Activated CD4-positive, alpha-beta memory T cell treated with anti-CD3 and anti-CD28 coated beads for 36 hours (primary cell): ENCODE measurements around the gene RHOBTB3. TPM values are rescaled to one million over a fixed set of nuclear protein-coding genes. Genes with fewer than 3 reads are reported as not detected.
"Not testable (repeated sequence)": the region's sequence is repeated elsewhere in the genome, so short reads cannot be mapped to it uniquely, and the experiment has no call there.

Experiments used
- CTCF ChIA-PET: fragments of 350-600 bp; sonication (Branson Sonifier 250); formaldehyde crosslinking; loops from one replicate; lab custom pipeline; 2021; ENCODE audit warnings: antibody characterized with exemption, inconsistent platforms; lab: Charles Lee
- POLR2A ChIA-PET: fragments of 350-600 bp; sonication (Branson Sonifier 250); formaldehyde crosslinking; loops from one replicate; lab custom pipeline; 2021; ENCODE audit warnings: antibody characterized with exemption; lab: Charles Lee
- DNase-seq: peaks from one replicate; pipeline ENCODE4 v3.0.0-alpha.2; 2020
- H3K27ac Mint-ChIP-seq: one replicate; pipeline ENCODE4 v1.8.0; 2021; ENCODE audit warnings: mixed read lengths
- H3K27me3 Mint-ChIP-seq: one replicate; pipeline ENCODE4 v1.8.0; 2021; ENCODE audit warnings: mixed read lengths
- H3K36me3 Mint-ChIP-seq: one replicate; pipeline ENCODE4 v1.8.0; 2021; ENCODE audit warnings: mixed read lengths
- H3K4me1 Mint-ChIP-seq: one replicate; pipeline ENCODE4 v1.8.0; 2021; ENCODE audit warnings: low read depth, mixed read lengths
- H3K4me3 Mint-ChIP-seq: one replicate; pipeline ENCODE4 v1.8.0; 2021; ENCODE audit warnings: mild to moderate bottlenecking, mixed read lengths
- H3K9me3 Mint-ChIP-seq: one replicate; pipeline ENCODE4 v1.8.0; 2021; ENCODE audit warnings: mixed read lengths
- intact Hi-C: fragments of 100-400 bp; cut with micrococcal nuclease; formaldehyde crosslinking; loops from one replicate; pipeline ENCODE4 v1.15.1; 2023
- total RNA-seq, 2 experiments: library from RNA; stranded (reverse); gene quantifications; one replicate each; pipeline ENCODE4 v1.2.3, GENCODE V29; 2021

RHOBTB3 gene
- total RNA-seq, 2 experiments from 2014 or later, result 0.75 to 0.97 TPM

DNA sequence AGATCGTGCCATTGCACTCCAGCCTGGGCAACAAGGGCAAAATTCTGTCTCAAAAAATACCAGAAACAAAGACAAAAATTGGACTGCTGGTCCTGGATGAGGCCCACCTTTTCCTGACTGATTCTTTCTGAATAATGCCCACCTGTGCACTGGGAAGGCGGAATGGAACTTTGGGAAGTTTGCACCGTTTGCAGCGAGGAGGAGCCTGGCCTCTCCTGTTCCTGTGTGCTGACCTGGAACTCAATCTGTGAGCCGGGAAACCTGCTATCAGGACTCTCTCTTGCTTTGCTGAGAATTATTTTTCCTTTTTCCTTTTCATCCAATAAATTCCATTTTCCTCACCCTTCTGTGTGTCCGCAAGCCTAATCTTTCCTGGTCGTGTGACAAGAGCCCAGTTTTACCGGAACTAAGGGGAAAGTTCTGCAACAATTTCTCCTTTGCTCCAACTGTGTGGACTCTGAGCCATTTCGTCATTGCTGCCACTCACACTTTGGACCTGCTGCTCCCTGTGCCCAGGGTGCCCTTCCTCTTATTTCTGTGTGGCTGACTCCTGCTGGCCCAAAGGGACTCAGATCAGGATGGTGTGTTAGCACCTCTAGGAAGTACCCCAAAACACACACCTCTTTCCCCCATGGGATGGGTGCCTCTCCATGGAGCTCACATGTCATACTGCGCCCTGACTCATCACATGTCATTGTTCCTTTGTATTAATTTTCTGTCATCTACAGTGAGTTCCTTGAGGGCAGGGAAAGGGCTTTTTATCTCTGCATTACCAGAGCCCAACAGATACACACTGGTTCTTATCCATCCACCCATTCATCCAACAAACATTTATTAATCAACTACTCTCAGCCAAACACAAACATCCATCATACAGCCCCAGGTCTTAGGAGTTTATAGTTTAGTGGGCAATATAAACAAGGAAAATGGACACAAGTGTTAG, 96.1 kb downstream of the RHOBTB3 start:
- H3K4me1 Mint-ChIP-seq, result peaks cover 45% of the 10 kb centered on the region
- H3K36me3 Mint-ChIP-seq, result no peaks in the 10 kb centered on the region
- ChIA-PET CTCF (interaction anchor here (1.2 to 1.5 kb wide), 2 partner anchors 8 to 46 kb away, joined by 3 to 6 read pairs; no protein-coding TSS in a partner anchor), POLR2A (no interaction called here)
- H3K4me3 Mint-ChIP-seq, result no peak overlapping the region
- no peak overlapping the region for H3K27ac Mint-ChIP-seq
- intact Hi-C loops, result no loop called here
- H3K27me3 Mint-ChIP-seq, result no peaks in the 10 kb centered on the region
- H3K9me3 Mint-ChIP-seq, result no peaks in the 10 kb centered on the region
- no peak for DNase-seq

DNA sequence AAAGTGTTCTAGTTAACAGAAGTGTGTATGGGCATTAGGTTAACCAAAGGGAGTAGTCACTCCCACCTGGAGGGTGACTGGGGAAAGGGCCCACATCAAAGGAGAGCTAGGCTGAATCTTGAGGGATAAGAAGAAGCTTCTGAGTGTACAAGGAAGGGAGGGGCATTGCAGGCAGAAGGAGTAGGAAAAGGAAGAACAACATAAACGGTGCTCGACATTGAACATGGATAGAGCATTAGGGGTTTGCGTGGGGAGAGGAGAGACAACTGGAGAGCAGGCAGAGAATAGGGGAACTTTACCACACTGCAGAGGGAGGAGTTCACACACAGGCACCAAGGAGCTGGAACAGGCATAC, 96.7 kb downstream of the RHOBTB3 start:
- intact Hi-C loops, result no loop called here
- Mint-ChIP-seq H3K9me3 (no peaks in the 10 kb centered on the region), H3K4me3 (no peak overlapping the region), H3K36me3 (no peaks in the 10 kb centered on the region), H3K27me3 (no peaks in the 10 kb centered on the region), H3K27ac (no peak overlapping the region), H3K4me1 (peaks cover 46% of the 10 kb centered on the region)
- DNase-seq, result no peak
- POLR2A ChIA-PET, result no interaction called here
- CTCF ChIA-PET, result interaction anchor here (1.2 to 1.5 kb wide), 3 partner anchors 9 to 47 kb away, joined by 3 to 6 read pairs (median 3); no protein-coding TSS in a partner anchor

DNA sequence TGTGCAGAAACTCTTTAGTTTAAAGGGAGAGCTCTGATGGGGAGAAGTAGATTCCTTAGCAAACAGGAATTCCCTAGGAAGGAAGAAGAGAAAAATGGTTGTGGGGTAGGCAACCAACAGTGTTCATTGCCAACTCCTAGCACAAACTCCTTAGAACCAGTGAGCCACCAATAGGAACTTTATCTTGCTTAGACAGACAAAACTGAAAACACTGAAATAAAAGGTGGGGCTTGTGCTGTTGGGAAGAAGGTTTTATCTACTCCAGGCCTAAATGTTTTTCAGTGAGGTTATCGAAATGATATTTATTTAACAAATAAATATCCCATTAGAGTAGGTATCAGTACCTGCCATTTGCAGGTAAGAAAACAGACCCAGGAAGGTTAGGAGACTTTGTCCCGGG, 99.1 kb downstream of the RHOBTB3 start:
- Mint-ChIP-seq H3K9me3 (no peaks in the 10 kb centered on the region), H3K4me3 (no peak overlapping the region), H3K36me3 (no peaks in the 10 kb centered on the region), H3K27ac (no peak overlapping the region), H3K27me3 (no peaks in the 10 kb centered on the region), H3K4me1 (peaks cover 38% of the 10 kb centered on the region)
- intact Hi-C loops, result no loop called here
- no peak for DNase-seq
- ChIA-PET POLR2A (no interaction called here), CTCF (interaction anchor here (3.0 kb wide), 1 partner anchor 49 kb away, joined by 18 read pairs; no protein-coding TSS in a partner anchor)

DNA sequence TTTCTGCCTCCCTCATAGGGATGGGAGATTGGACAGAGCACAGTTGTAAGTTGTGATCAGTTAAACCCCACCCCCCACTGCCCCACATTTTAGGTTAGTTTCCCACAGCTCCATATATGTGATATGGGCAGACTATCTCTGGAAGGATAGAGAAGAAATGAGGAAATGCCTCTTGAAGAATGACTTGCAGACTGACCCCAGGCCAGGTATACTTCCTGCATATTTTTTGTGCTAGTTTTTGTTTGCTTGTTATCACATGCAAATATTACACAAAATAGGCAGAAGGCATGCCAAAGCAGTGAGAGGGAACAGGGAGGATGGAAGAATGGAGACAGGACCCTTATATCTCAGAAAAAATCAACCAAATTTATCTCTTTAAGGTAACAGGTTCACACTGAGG, 101.5 kb downstream of the RHOBTB3 start:
- Mint-ChIP-seq H3K36me3 (no peaks in the 10 kb centered on the region), H3K27me3 (no peaks in the 10 kb centered on the region), H3K4me3 (no peak overlapping the region), H3K27ac (no peak overlapping the region), H3K9me3 (no peaks in the 10 kb centered on the region), H3K4me1 (peaks cover 48% of the 10 kb centered on the region)
- no peak for DNase-seq
- ChIA-PET CTCF (interaction anchor here (0.8 to 3.0 kb wide), 3 partner anchors 14 to 51 kb away, joined by 3 to 18 read pairs (median 3); no protein-coding TSS in a partner anchor), POLR2A (no interaction called here)
- intact Hi-C loops, result no loop called here

DNA sequence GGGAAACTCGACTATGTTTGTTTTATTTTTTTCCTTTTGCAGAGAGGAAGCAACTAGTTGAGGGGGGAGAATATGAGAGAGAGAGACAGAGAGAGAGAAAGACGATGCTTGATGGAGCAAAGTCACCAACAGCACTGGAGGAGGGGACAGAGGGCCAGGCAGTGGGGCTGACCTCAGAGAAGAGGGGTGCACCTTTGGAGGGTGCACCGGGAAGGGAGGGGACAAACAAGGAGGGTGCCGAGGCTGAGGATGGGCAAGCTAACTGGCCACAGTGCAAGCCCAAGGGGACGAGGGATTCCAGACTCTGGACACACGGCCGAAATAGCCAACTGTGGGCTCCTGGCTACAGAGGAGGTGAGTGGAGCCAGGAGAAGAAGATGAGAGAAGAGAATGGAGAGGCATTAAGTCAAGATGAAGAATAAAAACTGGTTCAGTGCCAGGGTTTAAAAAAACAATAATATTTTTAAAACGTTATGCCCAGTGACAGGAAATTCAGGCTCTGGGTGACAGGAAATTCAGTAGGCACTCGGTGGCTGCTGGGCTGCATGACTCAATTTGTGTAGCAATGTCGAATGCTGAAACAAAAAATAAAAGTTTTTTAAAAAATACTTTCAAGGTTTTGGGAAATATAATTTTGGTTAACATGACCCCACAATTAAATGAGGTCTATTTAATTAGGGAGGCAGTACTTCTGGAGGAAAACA, 104.7 kb downstream of the RHOBTB3 start:
- Mint-ChIP-seq H3K27ac (peak overlapping the region; percentile 91), H3K4me3 (peak overlapping the region; percentile 75), H3K27me3 (no peaks in the 10 kb centered on the region), H3K36me3 (no peaks in the 10 kb centered on the region), H3K9me3 (no peaks in the 10 kb centered on the region), H3K4me1 (peaks cover 50% of the 10 kb centered on the region)
- ChIA-PET CTCF (interaction anchor here (0.6 to 3.1 kb wide), 5 partner anchors 11 to 54 kb away, joined by 3 to 30 read pairs (median 7); no protein-coding TSS in a partner anchor), POLR2A (interaction anchor here (1.2 kb wide), 1 partner anchor 28 kb away, joined by 3 read pairs; no protein-coding TSS in a partner anchor)
- intact Hi-C loops, result loop anchor here (1.0 to 2.0 kb wide), 3 partner anchors 7 to 189 kb away; partner anchors contain the start of gene RFESD
- DNase-seq, result no peak

DNA sequence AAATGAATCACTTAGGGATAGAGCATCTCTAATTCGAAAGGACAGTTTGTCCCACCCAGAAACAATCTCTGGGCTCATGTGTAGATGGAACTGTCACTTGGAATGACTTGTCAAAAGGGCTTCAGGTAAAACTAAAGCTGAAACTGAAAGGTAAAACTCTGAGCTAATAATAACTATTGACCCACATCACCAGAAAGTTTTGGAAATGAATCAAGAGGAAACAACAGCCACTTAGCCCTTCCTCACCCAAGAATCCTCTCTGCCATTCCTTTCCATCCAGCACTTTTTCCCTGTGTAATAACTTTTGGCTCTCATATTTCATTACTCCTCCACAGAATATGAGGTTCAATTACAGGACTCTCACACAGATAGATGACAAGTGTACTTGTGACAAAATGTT, 105.4 kb downstream of the RHOBTB3 start:
- DNase-seq, result no peak
- Mint-ChIP-seq H3K27ac (peak overlapping the region; percentile 91), H3K27me3 (no peaks in the 10 kb centered on the region), H3K4me3 (no peak overlapping the region), H3K4me1 (peaks cover 50% of the 10 kb centered on the region), H3K36me3 (no peaks in the 10 kb centered on the region), H3K9me3 (no peaks in the 10 kb centered on the region)
- ChIA-PET POLR2A (interaction anchor here (1.2 to 1.6 kb wide), 2 partner anchors 14 to 18 kb away, joined by 3 to 7 read pairs; partner anchors contain the start of gene GLRX), CTCF (interaction anchor here (0.7 to 3.1 kb wide), 5 partner anchors 10 to 192 kb away, joined by 3 to 30 read pairs (median 7); no protein-coding TSS in a partner anchor)
- intact Hi-C loops, result no loop called here

DNA sequence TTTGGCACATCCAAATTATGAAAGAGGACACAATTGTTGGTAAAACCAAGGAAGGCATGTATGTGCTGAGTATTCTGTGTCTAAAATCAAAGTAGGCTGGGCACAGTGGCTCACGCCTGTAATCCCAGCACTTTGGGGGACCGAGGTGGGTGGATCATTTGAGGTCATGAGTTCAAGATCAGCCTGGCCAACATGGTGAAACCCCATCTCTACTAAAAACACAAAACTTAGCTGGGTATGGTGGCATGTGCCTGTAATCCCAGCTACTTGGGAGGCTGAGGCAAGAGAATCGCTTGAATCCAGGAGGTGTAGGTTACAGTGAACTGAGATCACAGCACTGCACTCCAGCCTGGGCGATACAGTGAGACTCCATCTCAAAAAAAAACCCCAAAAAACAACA, 105.8 kb downstream of the RHOBTB3 start:
- Mint-ChIP-seq H3K4me1 (peaks cover 49% of the 10 kb centered on the region), H3K27ac (peak overlapping the region; percentile 91)
- H3K36me3 Mint-ChIP-seq, intact Hi-C loops, H3K27me3 Mint-ChIP-seq, DNase-seq, H3K4me3 Mint-ChIP-seq, H3K9me3 Mint-ChIP-seq: not testable (repeated sequence)
- POLR2A ChIA-PET, result interaction anchor here (1.2 to 1.6 kb wide), 2 partner anchors 14 to 19 kb away, joined by 3 to 7 read pairs; partner anchors contain the start of gene GLRX
- CTCF ChIA-PET, result interaction anchor here (0.7 to 3.1 kb wide), 5 partner anchors 10 to 192 kb away, joined by 3 to 30 read pairs (median 5); no protein-coding TSS in a partner anchor

DNA sequence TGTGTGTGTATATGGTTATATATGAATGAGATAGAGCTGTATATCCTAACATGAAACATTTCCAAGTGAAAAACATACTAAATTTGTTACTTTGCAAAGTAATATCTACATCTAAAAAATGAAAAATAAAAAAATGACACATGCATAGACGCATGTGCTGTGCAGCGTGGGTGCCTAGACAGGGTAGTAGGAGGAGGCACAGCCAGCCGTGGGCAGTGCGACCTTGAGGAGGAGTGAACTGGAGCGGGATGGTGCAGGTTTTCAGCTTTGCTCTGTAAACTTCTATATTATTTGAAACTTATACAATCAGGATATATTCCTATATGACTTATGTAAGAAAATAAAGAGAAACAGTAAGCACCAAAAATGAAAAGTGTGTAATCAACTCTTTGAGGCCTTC, 106.4 kb downstream of the RHOBTB3 start:
- intact Hi-C loops, result no loop called here
- Mint-ChIP-seq H3K27ac (no peak overlapping the region), H3K4me3 (no peak overlapping the region), H3K36me3 (no peaks in the 10 kb centered on the region), H3K9me3 (no peaks in the 10 kb centered on the region), H3K4me1 (peaks cover 50% of the 10 kb centered on the region), H3K27me3 (no peaks in the 10 kb centered on the region)
- DNase-seq, result no peak
- ChIA-PET POLR2A (interaction anchor here (1.2 to 1.6 kb wide), 2 partner anchors 15 to 19 kb away, joined by 3 to 7 read pairs; partner anchors contain the start of gene GLRX), CTCF (interaction anchor here (1.0 to 2.3 kb wide), 6 partner anchors 9 to 192 kb away, joined by 3 to 17 read pairs (median 4); no protein-coding TSS in a partner anchor)

DNA sequence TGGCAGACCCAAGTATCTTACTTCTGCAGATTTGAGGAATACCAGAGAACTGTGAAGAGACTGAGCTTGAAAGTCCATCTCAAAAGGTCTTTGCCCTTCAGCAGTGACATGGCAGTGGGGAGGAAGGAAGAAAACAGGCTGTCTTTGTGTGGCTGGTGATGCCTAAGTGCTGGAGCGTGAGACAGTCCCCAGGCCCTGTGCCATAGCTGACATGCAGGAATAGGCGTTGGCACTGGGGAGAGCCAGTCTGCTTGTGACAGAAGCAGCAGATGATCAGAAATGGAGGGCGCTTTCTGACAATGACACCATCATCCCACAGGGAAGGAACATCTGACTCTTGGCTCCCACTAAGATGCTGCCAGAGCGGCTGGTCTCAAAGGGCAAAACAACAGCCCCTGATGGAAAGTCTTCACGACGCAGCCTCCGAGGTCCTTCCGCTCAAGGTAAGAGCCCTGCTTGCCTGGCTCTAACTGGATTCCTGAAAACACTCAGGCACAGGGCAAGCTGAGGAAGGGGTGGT, 106.9 kb downstream of the RHOBTB3 start:
- Mint-ChIP-seq H3K27ac (no peak overlapping the region), H3K27me3 (no peaks in the 10 kb centered on the region), H3K4me1 (peaks cover 51% of the 10 kb centered on the region), H3K4me3 (no peak overlapping the region), H3K9me3 (no peaks in the 10 kb centered on the region), H3K36me3 (no peaks in the 10 kb centered on the region)
- intact Hi-C loops, result no loop called here
- ChIA-PET CTCF (interaction anchor here (1.0 to 2.3 kb wide), 6 partner anchors 9 to 193 kb away, joined by 3 to 17 read pairs (median 4); no protein-coding TSS in a partner anchor), POLR2A (interaction anchor here (1.6 kb wide), 1 partner anchor 16 kb away, joined by 7 read pairs; the partner anchor contains the start of gene GLRX)
- no peak for DNase-seq

DNA sequence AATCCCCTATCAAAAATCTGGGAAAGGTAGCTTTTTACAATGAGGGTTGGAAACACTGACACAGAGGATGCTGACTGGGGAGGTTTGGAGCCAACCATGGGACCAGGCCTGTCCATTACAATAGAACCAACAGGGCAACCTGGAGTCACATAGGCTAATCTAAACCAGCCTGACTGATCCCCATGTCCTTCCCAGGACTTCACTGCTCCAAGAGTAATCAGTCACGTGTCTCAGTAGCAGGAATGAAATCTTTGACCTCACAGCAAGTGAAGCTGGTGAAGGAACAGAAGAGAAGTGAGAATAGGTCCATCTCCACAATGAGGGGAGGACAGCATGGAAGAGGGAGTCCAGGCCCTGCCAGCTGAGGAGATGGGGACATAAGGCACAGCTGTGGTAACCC, 107.4 kb downstream of the RHOBTB3 start:
- no peak overlapping the region for H3K27ac Mint-ChIP-seq
- H3K4me3 Mint-ChIP-seq, result no peak overlapping the region
- intact Hi-C loops, result no loop called here
- H3K9me3 Mint-ChIP-seq, result no peaks in the 10 kb centered on the region
- DNase-seq, result no peak
- no peaks in the 10 kb centered on the region for H3K27me3 Mint-ChIP-seq
- no peaks in the 10 kb centered on the region for H3K36me3 Mint-ChIP-seq
- ChIA-PET CTCF (interaction anchor here (1.2 to 2.3 kb wide), 3 partner anchors 30 to 174 kb away, joined by 3 to 17 read pairs (median 3); no protein-coding TSS in a partner anchor), POLR2A (interaction anchor here (1.3 kb wide), 1 partner anchor 16 kb away, joined by 6 read pairs; the partner anchor contains the start of gene GLRX)
- peaks cover 54% of the 10 kb centered on the region for H3K4me1 Mint-ChIP-seq

DNA sequence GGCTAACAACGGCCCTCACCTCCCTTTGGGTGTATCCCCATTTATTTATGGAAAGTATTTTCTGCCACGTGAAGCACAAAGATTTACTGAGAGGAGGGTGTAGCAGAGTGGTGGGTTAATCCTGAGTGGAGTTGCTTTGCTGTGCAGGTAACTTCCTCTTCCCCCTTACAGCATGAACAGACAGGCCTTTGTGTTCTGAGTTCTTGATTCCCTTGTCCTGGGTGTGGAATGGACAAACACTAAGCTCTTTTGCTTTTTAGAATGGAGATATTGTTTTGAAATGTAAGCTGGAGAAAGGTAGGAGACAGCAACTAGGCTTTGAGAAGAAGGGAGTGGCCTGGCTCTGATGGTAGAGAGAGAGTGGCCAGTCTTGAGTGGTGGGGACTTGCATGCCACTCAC, 108.5 kb downstream of the RHOBTB3 start:
- ChIA-PET CTCF (interaction anchor here (1.1 to 16.6 kb wide), 3 partner anchors 23 to 58 kb away, joined by 3 to 463 read pairs (median 17); no protein-coding TSS in a partner anchor), POLR2A (interaction anchor here (1.3 kb wide), 1 partner anchor 17 kb away, joined by 6 read pairs; the partner anchor contains the start of gene GLRX)
- DNase-seq, result no peak
- intact Hi-C loops, result loop anchor here (10.0 kb wide), 1 partner anchor 555 kb away; the partner anchor contains the start of gene MCTP1
- no peaks in the 10 kb centered on the region for H3K27me3 Mint-ChIP-seq
- no peaks in the 10 kb centered on the region for H3K9me3 Mint-ChIP-seq
- no peaks in the 10 kb centered on the region for H3K36me3 Mint-ChIP-seq
- H3K4me3 Mint-ChIP-seq, result no peak overlapping the region
- H3K27ac Mint-ChIP-seq, result no peak overlapping the region
- H3K4me1 Mint-ChIP-seq, result peaks cover 44% of the 10 kb centered on the region
